Measurements from ENCODE around the gene EXD3. TPM values are rescaled to one million over a fixed set of nuclear protein-coding genes. Genes with fewer than 3 reads are reported as not detected.

EXD3 gene
- total RNA-seq, 1 donor from 2014 or later, result 14.2 TPM

DNA sequence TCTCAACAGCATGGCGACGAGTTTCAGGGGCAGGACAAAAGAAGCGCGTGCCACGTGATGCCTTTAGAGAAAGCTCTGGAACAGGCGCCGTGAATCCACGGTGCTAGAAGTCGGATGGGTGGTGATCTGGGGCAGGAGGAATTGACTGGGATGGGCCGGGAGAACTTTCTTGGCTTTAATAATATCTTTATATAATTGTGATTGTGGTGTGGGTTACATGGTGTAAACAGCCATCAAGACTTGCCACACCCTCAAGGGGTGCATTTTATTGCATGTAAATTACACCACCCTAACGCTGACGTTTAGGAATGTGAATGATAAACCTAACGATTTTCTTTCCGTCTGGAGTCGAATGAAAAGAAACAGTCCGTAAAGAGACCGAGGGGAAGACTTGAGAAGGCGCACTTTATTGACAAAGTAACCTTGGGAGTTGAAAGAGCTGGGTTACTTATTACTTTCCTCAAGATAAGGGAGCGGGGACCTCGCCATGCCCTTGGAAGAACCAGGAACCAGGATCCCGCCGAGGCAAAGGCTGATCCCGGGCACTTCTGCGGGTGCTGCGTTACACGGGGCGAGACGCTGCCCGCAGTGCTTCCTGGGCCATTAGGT lies 129.4 kb downstream of the EXD3 start:
- DNase-seq, result no peak

DNA sequence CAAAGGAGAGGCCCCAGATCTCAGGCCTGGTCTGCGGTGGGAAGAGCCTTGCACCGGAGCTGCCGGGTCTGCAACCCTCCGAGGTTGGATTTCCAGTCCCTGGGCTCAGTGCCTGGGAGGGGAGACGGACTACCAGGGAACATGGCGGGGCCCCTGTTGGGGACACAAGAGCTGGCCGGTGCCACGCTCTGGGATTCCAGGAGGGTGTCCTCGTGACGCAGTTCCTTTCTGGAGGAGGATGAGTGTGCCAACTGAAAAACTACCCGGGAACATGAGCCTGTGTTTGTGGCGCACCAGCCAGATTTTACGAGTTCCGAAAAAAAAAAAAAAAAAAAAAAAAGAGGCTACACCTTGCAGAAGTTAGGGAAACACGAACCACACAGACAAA lies 129.9 kb downstream of the EXD3 start:
- no peak for DNase-seq

DNA sequence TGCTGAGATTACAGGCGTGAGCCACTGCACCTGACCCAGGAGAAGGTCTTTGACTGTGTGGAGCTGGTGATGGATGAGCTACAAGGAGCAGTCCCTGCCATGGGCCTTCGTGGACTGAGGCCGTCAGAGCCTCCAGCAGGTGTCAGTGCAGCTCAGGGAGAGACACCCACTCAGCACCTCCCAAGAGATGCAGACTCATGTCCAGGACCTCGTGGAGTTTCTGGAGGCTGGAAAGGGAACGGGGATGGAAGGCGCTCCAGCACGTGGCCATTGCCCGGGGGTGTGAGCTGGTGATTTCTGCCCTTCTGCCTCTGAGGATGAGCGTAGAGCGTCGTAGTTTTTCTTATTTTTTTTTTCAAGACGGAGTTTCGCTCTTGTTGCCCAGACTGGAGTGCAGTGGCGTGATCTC lies 136.0 kb downstream of the EXD3 start:
- no peak for DNase-seq

DNA sequence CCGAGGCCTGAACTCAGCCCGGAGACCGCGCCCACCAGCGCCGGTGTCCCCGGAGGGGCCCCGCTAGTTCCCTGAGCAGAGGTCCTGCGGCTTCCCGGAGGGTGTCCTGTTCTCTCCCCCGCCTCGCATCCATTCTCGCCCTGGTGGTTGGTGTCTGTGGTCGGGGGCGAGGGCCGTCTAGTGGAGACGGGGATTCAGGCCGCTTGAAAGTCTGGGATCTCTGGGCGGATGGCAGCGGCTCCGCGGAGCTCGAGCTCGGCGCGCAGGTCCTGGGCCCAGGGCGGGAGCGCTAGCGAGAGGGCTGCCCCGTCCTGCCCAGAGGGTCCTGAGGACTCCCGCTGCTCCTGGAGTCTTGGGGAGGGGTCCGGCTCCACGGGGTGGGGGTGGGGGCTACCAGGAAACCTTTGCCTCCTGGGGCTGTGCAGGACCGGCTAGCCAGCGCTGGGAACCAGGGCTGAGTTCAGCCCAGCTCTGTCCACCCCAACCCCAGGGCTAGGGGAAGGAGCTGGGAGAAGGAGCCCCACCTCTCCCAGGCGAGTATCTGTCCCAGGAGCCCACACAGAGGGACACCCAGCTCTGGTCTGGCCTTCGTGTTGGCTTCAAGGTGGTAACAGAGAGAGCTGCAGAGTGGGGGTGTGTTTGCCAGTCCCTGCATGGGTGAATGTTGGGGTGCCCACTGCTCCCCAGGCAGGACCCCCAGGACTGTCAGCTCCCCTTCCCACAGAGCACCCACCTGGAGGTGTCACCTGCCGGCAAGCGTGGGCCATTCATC lies 141.4 kb downstream of the EXD3 start:
- no peak for DNase-seq

DNA sequence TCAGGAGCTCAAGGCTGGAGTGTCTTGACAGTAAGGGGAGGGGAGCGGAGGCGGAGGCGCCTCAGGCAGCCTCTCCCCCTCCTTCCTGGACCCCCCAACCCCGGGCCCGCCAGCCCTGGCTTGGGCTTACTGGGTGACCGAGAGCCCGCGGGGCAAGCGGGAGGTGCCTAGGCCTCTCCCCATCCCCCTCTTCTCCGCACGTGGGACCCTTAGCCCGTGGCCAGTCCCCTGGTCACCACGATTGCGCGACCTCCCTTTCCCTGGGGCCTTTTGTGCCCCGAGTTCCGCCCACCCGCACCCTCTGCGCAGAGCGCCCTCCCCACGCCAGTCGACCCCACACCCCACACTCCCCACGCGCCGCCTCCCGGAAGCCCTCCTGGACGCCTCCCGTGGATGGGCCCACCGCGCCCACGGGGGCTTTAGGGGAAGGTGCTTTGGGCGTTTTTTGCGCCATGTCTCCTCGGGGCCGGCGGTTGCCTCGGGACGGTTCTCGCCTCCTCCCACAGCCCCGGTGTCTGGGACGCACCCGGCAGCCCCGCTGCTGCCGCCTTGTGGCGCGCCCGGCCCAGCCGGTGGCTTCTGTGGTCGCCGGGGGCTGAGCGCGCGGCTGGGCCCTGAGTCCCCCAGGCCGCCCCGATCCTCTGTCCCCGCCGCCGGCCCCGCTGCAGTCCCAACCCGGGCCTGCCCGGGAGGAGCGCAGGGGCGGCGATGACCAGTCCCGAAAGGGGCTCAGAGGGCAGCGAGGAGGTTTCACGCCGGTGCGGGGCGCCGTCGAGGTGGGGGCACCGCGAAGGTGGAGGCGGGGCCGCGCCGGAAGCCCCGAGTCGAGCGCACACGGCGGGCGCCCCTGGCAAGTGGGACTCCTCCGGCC lies 142.3 kb downstream of the EXD3 start:
- DNase-seq, result no peak

DNA sequence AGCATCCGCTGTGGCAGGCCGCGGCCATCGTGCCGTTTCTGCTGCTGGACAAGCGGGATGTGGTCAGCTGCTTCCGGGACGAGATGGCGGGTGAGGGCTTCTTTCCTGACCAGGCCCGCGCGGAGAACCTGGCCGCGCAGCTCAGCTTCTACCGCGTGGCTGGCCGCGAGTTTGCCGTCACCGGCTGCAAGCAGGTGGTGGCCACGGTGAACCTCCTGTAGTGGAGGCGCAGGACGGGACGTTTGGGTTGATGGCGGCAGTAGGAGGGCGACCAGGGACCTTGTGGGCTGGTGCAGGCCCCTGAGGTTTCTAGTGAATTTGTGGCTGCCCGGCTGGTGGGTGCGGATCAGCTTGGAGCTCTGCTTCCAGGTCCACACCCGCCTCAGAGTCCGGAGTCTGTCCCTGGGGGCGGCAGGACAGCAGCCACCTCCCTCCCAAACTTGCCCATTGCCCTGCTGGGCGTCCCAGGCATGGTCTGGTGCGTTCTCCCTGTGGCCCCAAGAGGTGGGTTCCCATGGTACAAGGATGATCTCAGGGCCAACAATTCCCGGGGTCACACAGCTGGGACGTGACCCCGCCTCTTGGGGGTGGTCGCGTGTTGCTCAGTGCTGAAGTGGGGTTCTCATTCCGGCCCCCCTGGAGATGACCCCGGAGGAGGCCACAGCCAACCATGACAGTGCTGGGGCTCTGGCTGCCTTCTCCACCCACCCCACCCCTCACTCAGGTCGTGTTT lies 143.1 kb downstream of the EXD3 start:
- no peak for DNase-seq

DNA sequence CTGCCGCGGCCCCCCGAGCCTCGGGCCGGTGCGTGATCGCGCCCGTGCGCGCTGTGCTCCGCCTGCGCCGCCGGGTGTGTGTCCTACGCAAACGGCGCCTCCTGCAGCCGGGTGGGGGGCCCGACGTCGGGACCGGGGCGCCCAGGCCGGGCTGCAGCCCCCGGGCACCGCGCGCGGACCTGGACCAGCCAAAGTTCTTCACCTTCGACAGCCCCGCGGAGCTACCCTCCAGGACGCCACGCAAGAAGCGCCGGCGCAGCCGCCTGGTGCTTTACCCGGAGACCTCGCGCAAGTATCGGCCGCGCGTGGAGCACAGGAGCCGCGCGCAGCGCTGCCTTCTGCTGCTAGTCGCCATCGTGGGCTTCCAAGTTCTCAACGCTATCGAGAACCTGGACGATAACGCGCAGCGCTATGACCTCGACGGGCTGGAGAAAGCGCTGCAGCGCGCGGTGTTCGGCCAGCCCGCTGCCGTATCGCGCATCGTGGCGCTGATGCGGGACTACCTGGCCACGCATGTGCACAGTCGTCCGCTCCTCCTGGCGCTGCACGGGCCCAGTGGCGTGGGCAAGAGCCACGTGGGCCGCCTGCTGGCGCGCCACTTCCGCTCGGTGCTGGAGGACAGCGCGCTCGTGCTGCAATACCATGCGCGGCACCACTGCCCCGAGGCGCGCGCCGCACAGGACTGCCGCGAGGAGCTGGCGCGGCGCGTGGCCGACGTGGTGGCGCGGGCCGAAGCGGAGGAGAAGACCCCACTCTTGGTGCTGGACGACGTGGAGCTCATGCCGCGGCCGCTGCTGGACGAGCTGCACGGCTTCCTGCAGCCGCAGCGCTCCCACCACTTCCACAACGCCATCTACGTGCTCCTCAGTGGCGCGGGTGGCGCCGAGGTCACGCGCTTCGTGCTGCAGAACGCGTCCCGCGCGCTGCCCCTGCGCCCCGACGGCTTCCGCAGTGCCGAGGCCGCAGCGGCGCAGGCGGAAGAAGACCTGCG lies 143.9 kb downstream of the EXD3 start:
- DNase-seq, result no peak

DNA sequence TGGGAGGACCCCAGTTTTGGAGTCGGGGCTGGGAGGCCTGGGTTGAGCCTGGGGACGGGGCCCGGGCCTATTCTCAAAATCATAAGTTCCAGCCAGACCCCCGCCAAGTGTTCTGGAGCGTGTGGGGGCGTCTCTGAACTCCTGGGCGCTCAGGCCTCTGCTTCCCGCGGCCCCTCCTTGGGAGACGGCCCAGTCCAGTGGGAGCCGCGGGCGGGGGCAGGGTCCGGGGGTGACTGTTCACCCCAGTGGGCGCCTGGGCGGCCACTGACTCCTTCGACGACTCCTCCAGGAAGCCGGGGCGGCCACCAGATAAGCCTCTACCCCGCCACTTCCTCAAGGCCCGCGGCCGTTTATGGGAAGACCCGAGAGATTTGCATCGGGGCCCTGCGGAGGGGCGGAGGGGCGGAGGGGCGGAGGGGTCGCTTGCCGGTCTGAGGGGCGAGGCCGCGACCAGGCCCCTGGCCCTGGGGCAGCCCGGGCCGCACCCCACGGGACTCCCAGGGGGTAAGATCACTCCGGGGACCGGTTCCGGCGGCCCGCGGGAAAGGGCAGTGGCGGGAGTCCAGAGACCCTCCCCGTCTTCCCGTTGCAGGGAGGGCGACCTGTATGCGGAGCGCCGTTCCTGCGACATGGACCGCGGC lies 144.8 kb downstream of the EXD3 start:
- DNase-seq, result no peak

DNA sequence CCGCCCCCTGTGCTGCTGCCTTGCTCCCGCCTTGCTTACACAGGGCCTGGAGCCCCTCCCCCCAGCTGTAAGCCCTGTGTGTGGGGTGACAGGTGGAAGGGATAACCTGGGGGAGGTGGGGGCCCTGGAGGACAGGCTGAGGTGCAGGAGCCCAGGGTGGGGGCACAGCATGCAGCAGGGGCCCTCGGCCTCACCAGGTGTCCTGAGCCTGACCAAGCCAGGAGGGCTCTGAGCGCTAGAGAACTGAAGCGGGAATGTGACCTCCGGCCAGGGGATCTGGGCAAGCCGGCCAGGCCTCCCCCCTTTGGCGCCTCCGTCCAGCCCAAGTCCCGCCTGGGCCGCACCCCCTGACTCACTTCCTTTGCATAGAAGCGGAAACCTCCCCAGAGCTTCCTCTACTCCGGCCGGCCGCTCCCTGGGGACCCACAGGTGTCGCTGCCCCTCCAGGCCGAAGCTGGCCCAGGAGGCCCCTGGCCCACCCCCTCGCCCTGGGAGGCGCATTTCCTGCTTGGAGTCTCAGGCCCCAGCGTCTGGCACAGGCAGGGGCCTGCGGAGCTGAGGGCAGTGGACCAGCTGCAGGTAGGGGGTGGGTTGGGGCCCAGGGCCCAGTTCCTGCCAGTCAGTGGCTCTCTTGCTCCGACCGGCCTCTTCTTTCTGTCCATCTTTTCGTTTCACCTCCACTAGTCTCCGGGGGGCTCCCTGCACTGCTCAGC lies 145.5 kb downstream of the EXD3 start, which contains the start of gene TOR4A:
TSS of gene TOR4A (plus strand) at position 398 of the 713 bp plus-strand sequence. CDS start 964 bp downstream, outside the sequence.
- DNase-seq, result no peak

DNA sequence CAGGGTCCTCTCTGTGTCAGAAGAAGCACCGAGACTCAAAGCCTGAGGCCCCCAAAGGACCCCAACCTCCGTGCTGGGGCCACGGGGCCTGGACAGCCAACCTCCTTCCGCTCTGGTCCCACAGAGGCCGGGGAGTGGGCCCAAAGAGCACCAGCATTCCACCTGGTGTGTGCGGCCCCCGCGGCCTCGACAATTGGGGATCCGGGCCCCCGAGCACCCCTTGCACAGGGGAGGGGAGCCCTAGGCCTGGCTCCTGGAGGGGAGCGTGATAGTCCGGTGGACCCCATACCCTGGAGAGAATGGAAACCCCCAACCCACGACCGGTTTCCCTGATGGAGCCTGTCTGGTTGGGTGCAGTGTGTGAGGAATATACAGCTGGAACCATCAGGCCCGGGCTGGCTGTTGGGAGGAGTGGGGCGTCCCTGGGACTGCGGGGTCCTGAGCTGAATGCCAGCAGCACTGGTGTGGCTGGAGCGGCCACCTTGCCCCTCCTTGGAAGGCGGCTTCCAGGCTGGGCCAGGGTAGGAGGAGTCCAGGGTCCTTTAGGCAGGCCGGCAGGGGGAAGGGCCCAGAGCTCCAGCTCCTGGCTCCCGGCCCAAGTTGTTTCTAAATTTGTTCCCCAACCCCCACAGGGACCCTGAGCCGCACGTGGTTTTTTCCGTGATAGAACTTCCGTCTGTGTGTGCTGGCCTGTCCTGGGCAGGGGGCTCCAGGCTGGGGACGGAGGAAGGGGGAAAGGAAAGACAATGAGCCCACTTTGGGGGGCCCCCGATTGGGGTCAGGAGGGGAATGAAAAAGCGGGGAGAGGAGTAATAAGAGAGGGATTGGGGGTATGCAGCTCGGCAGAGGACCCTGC lies 146.3 kb downstream of the EXD3 start:
- DNase-seq, result no peak

DNA sequence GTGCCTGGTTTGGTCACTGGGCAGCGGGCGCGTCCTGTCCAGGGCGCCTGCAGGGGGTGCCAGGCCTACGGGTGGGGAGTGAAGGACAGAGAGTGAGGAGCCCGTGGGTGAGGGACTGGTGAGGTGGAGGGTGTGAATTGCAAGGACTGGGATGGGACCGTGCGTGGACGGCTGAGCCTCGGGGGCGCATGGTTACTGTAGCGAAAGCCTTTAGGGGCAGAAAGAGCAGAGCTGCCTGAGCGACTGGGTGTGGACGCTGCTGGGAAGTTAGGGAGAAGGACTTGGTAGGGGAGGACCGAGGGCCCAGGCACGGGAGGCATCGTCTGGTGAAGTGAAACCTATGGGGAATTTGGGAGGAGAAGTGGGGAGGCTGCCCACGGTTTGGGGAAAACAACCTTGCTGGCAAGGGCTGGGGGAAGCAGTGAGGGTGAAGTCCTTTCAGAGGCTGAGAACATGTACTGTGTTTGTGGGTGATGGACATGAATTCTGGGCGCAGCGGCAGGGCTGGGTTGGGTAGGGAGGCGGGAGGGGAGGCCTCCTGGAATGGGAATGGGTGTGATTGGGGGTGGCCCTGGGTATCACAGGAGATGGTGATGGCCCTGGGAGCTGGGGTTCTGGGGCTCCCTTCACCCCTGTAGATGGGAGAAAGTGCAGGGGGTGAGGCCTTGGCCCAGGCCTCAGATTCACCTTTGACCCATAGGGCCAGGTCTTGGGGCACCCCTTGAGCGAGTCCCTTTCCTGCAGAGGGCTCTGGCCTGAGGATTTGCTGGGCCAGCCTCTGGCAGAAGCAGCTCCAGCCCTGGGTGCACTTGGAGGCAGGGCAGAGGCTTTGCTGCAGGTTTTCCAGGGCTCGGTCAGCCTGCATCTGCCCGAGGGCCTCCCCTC lies 147.1 kb downstream of the EXD3 start:
- DNase-seq, result no peak

DNA sequence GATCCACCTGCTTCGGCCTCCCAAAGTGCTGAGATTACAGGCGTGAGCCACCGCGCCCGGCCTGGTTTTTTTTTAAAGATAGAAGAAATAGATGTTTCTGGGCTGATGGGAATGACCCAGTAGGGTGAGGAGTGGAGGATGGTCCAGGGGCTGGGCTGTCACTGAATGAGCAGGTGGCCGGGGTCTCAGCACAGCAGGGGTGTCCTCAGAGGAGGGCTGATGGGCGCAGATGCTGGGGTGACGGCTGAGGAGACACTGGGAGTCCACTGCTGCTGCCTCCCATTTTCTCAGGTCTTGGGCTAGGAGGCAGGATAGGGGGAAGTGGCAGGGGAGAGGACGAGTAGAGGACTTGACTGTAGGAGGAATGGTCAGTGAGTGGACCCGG lies 147.8 kb downstream of the EXD3 start:
- DNase-seq, result no peak

DNA sequence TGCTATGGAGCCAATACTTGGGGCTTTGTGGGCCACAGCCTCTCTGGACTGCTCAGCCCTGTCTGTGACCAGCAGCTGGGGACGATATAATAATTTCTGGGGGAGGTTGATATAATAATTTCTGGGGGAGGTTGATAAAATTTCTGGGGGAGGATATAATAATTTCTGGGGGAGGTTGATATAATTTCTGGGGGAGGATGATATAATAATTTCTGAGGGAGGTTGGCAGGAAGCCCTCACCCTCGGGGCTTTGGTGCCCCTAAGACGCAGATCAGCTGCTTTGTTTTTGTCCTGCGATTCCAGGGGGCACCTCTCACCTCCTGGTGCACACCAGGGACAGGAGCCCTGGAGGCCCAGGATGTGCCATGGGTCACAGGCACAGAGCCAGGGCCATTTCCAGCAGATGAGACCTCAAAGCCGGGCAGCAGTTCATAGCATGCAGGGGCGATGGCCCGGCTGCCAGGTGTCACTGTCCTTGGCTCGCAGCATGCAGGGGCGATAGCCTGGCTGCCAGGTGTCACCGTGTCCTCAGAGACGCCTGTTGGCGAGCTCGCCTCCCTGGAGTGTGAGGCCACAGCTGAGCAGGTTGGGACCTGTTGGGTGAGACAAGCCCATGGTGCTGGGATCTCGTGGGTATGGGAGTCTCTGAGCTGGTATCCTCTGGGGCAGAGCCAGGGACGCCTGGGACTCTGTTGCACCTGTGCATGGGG lies 149.2 kb downstream of the EXD3 start:
- DNase-seq, result no peak

DNA sequence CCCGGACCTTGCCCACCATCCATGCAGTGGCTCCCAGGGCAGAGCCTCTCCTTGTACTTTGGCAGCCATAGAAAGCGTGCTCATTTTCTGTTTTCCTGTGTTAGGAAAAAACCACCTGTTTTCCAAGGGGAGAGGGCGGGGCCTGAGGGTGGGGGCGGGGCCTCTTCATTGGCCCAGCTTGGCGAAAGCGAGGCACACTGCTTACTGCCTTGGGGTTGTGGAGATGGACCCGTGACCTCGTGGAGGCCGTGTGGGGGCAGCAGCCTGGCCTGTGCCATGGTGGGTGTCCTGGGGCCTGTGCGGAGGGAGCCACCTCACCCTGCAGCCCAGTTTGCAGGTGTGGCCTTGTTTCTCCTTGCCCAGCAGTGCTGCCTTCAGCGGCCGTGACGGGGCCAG lies 149.9 kb downstream of the EXD3 start:
- DNase-seq, result no peak

DNA sequence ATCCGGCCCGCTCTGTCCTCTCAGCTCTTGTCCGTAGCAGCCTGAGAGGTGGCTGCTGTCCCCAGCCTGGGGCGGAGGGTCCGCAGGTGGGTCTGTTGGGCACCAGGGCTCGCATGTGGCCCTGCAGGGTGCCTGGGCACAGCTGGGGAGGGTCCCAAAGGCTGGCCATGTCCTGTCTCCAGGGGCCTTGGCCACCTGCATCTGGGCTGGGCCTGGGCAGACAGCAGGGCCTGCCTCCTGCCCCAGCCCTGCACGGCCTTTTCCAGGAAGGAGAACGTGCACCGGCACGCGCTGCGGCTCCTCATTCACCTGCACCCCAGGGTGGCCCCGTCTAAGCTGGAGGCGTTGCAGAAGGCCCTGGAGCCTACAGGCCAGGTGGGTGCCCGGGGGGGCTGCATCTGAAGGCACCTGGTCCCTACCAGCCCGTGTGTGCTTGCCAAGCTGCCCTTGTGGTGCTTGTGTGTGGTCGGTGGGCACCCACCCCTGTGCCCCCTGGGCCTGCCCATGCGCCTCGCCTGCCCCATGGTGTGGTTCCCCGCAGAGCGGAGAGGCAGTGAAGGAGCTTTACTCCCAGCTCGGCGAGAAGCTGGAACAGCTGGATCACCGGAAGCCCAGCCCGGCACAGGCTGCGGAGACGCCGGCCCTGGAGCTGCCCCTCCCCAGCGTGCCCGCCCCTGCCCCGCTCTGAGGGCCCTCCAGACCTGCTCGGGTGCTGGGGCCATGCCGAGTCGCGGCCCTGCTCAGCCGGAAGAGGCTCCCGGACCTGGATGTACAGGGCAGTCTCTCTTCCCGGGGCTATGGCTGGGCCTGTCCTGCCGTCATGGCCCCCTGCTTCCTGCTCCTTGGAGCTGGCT lies 150.5 kb downstream of the EXD3 start:
- no peak for DNase-seq

DNA sequence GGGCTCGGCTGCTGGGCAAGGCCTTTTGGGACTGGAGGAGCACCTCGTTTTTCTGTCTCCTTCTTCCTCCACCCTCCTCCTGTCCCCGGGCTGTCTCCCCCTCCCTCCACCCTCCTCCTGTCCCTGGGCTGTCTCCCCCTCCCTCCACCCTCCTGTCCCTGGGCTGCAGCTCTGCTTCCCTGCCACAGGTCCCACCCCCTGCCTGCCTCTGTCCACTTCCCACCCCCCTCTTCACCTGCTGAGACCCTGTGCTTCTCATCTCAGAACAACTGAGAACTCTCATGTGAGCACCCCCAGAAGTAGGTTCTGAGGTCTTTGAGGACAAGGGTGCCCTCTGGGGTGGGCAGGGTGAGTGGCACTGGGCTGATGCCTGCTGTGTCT lies 151.3 kb downstream of the EXD3 start:
- no peak for DNase-seq

Data from occipital lobe (tissue), 2 donors.